ENCODE measurements around the gene GRB7. TPM values are rescaled to one million over a fixed set of nuclear protein-coding genes. Genes with fewer than 3 reads are reported as not detected.

Gene GRB7
- total and polyA plus RNA-seq, 9 of the 15 experiments (the other 6 are each of a cell fraction or from before 2014, with no cell fraction given), result 0.04 to 6.2 (median 2.2) TPM

DNA sequence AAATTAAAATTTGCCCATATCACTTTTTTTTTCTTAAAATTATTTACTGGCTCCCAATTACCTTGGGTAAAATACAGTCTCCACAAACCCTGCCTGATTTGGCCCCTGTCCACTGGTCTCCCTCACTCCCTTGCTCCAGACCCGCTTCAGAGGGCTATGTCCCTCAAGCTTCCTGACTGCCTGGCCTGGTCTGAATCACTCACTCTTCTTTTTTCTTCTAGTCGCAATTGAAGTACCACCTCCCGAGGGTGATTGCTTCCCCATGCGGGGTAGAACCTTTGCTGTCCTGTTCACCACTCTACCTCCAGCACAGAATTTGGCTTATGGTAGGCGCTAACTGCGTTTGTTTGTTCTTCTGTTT lies 49.3 kb upstream of the GRB7 start:
- Histone ChIP-seq H3K4me2 (ENCODE audit: insufficient read depth, low read length) (peak overlapping the region; percentile 95), H3K9me1 (ENCODE audit: control insufficient read depth, insufficient read depth, low read length) (no peaks in the 10 kb centered on the region), H3K4me3 (peak overlapping the region; percentile 50), H3K27me3 (ENCODE audit: control insufficient read depth in 2 of 2, insufficient read depth in 2 of 2, low read length in 2 of 2) (no peaks in the 10 kb centered on the region), H3K9me3 (replicated peaks; ENCODE audit: control insufficient read depth, insufficient read depth, low read depth, low read length) (no peaks in the 10 kb centered on the region), H3K36me3 (ENCODE audit: control insufficient read depth, insufficient read depth, low read length) (no peaks in the 10 kb centered on the region), H4K20me1 (replicated peaks; ENCODE audit: control insufficient read depth, insufficient read depth, low read length) (no peaks in the 10 kb centered on the region), H3K9ac (ENCODE audit: insufficient read depth in 1 of 2, low read depth in 2 of 2, low read length in 2 of 2) (peak overlapping the region; percentile 75 to 90; a peak in 3 of 4 replicates), H3K4me1 (replicated peaks in 1 of 2; ENCODE audit: control insufficient read depth in 2 of 2, insufficient read depth in 2 of 2, low read length in 2 of 2) (peaks cover 11 to 15% of the 10 kb centered on the region in 2 experiments; a peak in 4 of 5 replicates), H3K27ac (ENCODE audit: extremely low read depth, low read depth, low read length) (peak overlapping the region; percentile 78), H3K79me2 (ENCODE audit: control insufficient read depth, insufficient read depth, low read length) (peaks cover 7% of the 10 kb centered on the region; the same call in 2 of the 3 replicates), H2AFZ (ENCODE audit: low read depth, low read length) (peak overlapping the region; percentile 87)
- in situ Hi-C loops (cut with MboI), result no loop called here
- DNase-seq (ENCODE audit: extremely low read depth in 1 of 4, low spot score in 3 of 4), result peak in 2 of 4 experiments; percentile 32 to 37
- BruUV-seq (replicated peaks), result no TSS peak
- WGBS (ENCODE audit: insufficient coverage, low coverage, missing lambda C conversion rate), result 5% methylated on average over 6 of the region's 6 CpGs
- intact Hi-C loops (cut with micrococcal nuclease), result loop anchor here (5.0 kb wide), 1 partner anchor 44 kb away; the partner anchor contains the start of gene MIEN1
- ChIA-PET CTCF (ENCODE audit: low intra/inter-chr PET ratio) (interaction anchor here (1.3 kb wide), 1 partner anchor 67 kb away, joined by 3 read pairs; no protein-coding TSS in a partner anchor), POLR2A (interaction anchor here (0.6 to 2.0 kb wide), 18 partner anchors 10 to 637 kb away, joined by 3 to 16 read pairs (median 3); partner anchors contain the start of gene PNMT)
- ATAC-seq, result peak; percentile 5
- FAIRE-seq, result peak; percentile 19
- no peak for TF ChIP-seq THAP7 (CRISPR knock-in tag; IDR thresholded peaks at IDR 0.05)
- TF ChIP-seq, protein P1, sequence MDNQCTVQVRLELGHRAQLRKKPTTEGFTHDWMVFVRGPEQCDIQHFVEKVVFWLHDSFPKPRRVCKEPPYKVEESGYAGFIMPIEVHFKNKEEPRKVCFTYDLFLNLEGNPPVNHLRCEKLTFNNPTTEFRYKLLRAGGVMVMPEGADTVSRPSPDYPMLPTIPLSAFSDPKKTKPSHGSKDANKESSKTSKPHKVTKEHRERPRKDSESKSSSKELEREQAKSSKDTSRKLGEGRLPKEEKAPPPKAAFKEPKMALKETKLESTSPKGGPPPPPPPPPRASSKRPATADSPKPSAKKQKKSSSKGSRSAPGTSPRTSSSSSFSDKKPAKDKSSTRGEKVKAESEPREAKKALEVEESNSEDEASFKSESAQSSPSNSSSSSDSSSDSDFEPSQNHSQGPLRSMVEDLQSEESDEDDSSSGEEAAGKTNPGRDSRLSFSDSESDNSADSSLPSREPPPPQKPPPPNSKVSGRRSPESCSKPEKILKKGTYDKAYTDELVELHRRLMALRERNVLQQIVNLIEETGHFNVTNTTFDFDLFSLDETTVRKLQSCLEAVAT (IDR thresholded peaks at IDR 0.05), result 0 out of 4 replicates have a peak, but pooled peaks of 1 of the 2 experiments have one; percentile 1
- 0 out of 2 replicates have a peak, but pooled peaks have one; percentile 17 for TF ChIP-seq FOSL1 (tag; conservative IDR thresholded peaks at IDR 0.05)
- TF ChIP-seq ZBTB49 (CRISPR knock-in tag; IDR thresholded peaks at IDR 0.05; ENCODE audit: borderline replicate concordance), result no peak
- no peak for TF ChIP-seq ZBTB5 (IDR thresholded peaks at IDR 0.05)
- no peak for TF ChIP-seq CHD1 (IDR thresholded peaks at IDR 0.05; ENCODE audit: low read length)
- TF ChIP-seq TAF7 (tag; IDR thresholded peaks at IDR 0.05), result no peak
- no peak for TF ChIP-seq TSC22D4 (tag; IDR thresholded peaks at IDR 0.05)
- TF ChIP-seq BRF1 (IDR thresholded peaks at IDR 0.05; ENCODE audit: borderline replicate concordance, extremely low read depth, insufficient read length), result no peak
- no peak for TF ChIP-seq E2F3 (CRISPR knock-in tag; IDR thresholded peaks at IDR 0.05)
- peak in 1 of 3 experiments; percentile 3 for TF ChIP-seq YY1 (IDR thresholded peaks at IDR 0.05; ENCODE audit: borderline replicate concordance in 1 of 3, control insufficient read depth in 1 of 3, extremely low read depth in 1 of 3, insufficient read depth in 3 of 3, insufficient read length in 1 of 3, insufficient replicate concordance in 2 of 3, low read depth in 1 of 3, low read length in 2 of 3)

Data from K562 (cell line).